Smooth muscle cell (in vitro differentiated cells): ENCODE measurements around the gene RPA3. TPM values are rescaled to one million over a fixed set of nuclear protein-coding genes. Genes with fewer than 3 reads are reported as not detected.

Experiments
- DNase-seq: peaks from one replicate; lab custom pipeline; 2025; ENCODE audit not compliant: unreplicated experiment; lab: John Stamatoyannopoulos, UW
- H2AFZ ChIP-seq: fragments of 200-600 bp; sonication (generic); 2 replicates; pipeline ENCODE4 v1.6.0; 2016; ENCODE audit warnings: antibody characterized with exemption, low read depth, mild to moderate bottlenecking
- H3F3A ChIP-seq: fragments of 200-600 bp; sonication (generic); 2 replicates; pipeline ENCODE4 v1.6.0; 2017; ENCODE audit warnings: antibody characterized with exemption, low read depth
- H3K27ac ChIP-seq: fragments of 200-600 bp; sonication (generic); 2 replicates; pipeline ENCODE4 v1.5.1; 2016; ENCODE audit warnings: low read depth, mild to moderate bottlenecking
- H3K27me3 ChIP-seq: fragments of 200-600 bp; sonication (generic); 2 replicates; pipeline ENCODE4 v1.6.1; 2016; ENCODE audit warnings: low read depth, mild to moderate bottlenecking
- H3K36me3 ChIP-seq: fragments of 200-600 bp; sonication (generic); 2 replicates; pipeline ENCODE4 v1.5.1; 2016; ENCODE audit warnings: low read depth
- H3K4me1 ChIP-seq: fragments of 200-600 bp; sonication (generic); 2 replicates; pipeline ENCODE4 v1.5.1; 2016; ENCODE audit warnings: low read depth
- H3K4me2 ChIP-seq: fragments of 200-600 bp; sonication (generic); 2 replicates; pipeline ENCODE4 v1.6.0; 2016; ENCODE audit warnings: mild to moderate bottlenecking
- H3K4me3 ChIP-seq: fragments of 200-600 bp; sonication (generic); 2 replicates; pipeline ENCODE4 v1.5.1; 2016; ENCODE audit warnings: mild to moderate bottlenecking
- H3K79me2 ChIP-seq: fragments of 200-600 bp; sonication (generic); 2 replicates; pipeline ENCODE4 v1.6.0; 2016; ENCODE audit warnings: low read depth, mild to moderate bottlenecking
- H3K9ac ChIP-seq: fragments of 200-600 bp; sonication (generic); 2 replicates; pipeline ENCODE4 v1.6.0; 2016; ENCODE audit warnings: low read depth
- H3K9me3 ChIP-seq: fragments of 200-600 bp; sonication (generic); replicated peaks from 2 replicates; pipeline ENCODE4 v1.5.1; 2016; ENCODE audit warnings: low read depth
- H4K20me1 ChIP-seq: fragments of 200-600 bp; sonication (generic); 2 replicates; pipeline ENCODE4 v1.6.0; 2016; ENCODE audit warnings: low read depth
- CTCF ChIP-seq: fragments of 200-600 bp; sonication (generic); IDR thresholded peaks from 2 replicates; pipeline ENCODE4 v1.5.1; 2017; ENCODE audit warnings: borderline replicate concordance, mild to moderate bottlenecking, antibody characterized with exemption; ENCODE audit not compliant: insufficient read depth, poor library complexity, severe bottlenecking
- WGBS: methylation state at CpG from one replicate; pipeline ENCODE4 v1.1.7; 2016; ENCODE audit warnings: low lambda C conversion rate; 5-methylcytosine and 5-hydroxymethylcytosine counted together
- polyA plus RNA-seq: library from polyadenylated mRNA; unstranded; fragments of >200 nt; fragmentation: Nextera tagmentation; extraction: Ambion mirVana; gene quantifications from 2 replicates; pipeline ENCODE4 v1.2.1, GENCODE V29; 2016
- total RNA-seq: library from RNA; depleted of rRNA; stranded (reverse); fragments of >200 nt; gene quantifications from 2 replicates; pipeline ENCODE4 v1.2.3, GENCODE V29; 2014

RPA3 gene
- total and polyA plus RNA-seq, 2 experiments from 2014 or later = 37.2 to 63.7 TPM

GRCh38 chr7:7613210-7613609, 105.2 kb downstream of the RPA3 start:
- Histone ChIP-seq H3K4me1 (no peaks in the 10 kb centered on the region), H3K36me3 (no peaks in the 10 kb centered on the region), H3K27ac (no peak overlapping the region), H3K9ac (no peak overlapping the region), H3K4me2 (no peak overlapping the region), H3K27me3 (no peaks in the 10 kb centered on the region), H4K20me1 (no peaks in the 10 kb centered on the region), H3K9me3 (no peaks in the 10 kb centered on the region), H2AFZ (no peak overlapping the region), H3F3A (no peaks in the 10 kb centered on the region), H3K79me2 (no peaks in the 10 kb centered on the region), H3K4me3 (no peak overlapping the region)
- 93% methylated on average over 1 of the region's 1 CpG for WGBS
- no peak for TF ChIP-seq CTCF
- DNase-seq = no peak

GRCh38 chr7:7612519-7612918, 105.9 kb downstream of the RPA3 start:
- no peak overlapping the region for H3K4me3 ChIP-seq
- H3F3A ChIP-seq = no peaks in the 10 kb centered on the region
- H3K4me2 ChIP-seq = no peak overlapping the region
- no peaks in the 10 kb centered on the region for H3K79me2 ChIP-seq
- peaks cover 2% of the 10 kb centered on the region for H3K36me3 ChIP-seq
- H3K9me3 ChIP-seq = no peaks in the 10 kb centered on the region
- no peaks in the 10 kb centered on the region for H3K4me1 ChIP-seq
- 84% methylated on average over 1 of the region's 1 CpG for WGBS
- no peak for TF ChIP-seq CTCF
- H4K20me1 ChIP-seq = no peaks in the 10 kb centered on the region
- H3K27me3 ChIP-seq = no peaks in the 10 kb centered on the region
- H2AFZ ChIP-seq = no peak overlapping the region
- DNase-seq = no peak
- H3K9ac ChIP-seq = no peak overlapping the region
- no peak overlapping the region for H3K27ac ChIP-seq

- H3F3A ChIP-seq = no peaks in the 10 kb centered on the region
- H3K36me3 ChIP-seq = peaks cover 2% of the 10 kb centered on the region
- H3K79me2 ChIP-seq = no peaks in the 10 kb centered on the region
- no peak overlapping the region for H3K4me3 ChIP-seq
- no peak overlapping the region for H2AFZ ChIP-seq
- no peaks in the 10 kb centered on the region for H4K20me1 ChIP-seq
- H3K4me2 ChIP-seq = no peak overlapping the region
- no peaks in the 10 kb centered on the region for H3K27me3 ChIP-seq
- H3K9me3 ChIP-seq = no peaks in the 10 kb centered on the region
- no peak overlapping the region for H3K9ac ChIP-seq
- TF ChIP-seq CTCF = no peak
- 95% methylated on average over 2 of the region's 2 CpGs for WGBS
- DNase-seq = no peak
- no peaks in the 10 kb centered on the region for H3K4me1 ChIP-seq
- no peak overlapping the region for H3K27ac ChIP-seq
Measured at GRCh38 chr7:7609330-7609729, 109.1 kb downstream of the RPA3 start.

- Histone ChIP-seq H3K79me2 (no peaks in the 10 kb centered on the region), H4K20me1 (no peaks in the 10 kb centered on the region), H3K4me2 (no peak overlapping the region), H3F3A (no peaks in the 10 kb centered on the region), H3K4me3 (no peak overlapping the region), H3K27ac (no peak overlapping the region), H3K36me3 (peaks cover 2% of the 10 kb centered on the region), H3K9ac (no peak overlapping the region), H2AFZ (no peak overlapping the region), H3K4me1 (no peaks in the 10 kb centered on the region), H3K9me3 (no peaks in the 10 kb centered on the region), H3K27me3 (no peaks in the 10 kb centered on the region)
- TF ChIP-seq CTCF = no peak
- no peak for DNase-seq
- WGBS = 64% methylated on average over 3 of the region's 3 CpGs
Measured at GRCh38 chr7:7607010-7607409, 111.4 kb downstream of the RPA3 start.
